Mucosa of stomach (tissue), 1 donor: Measurements from ENCODE around the gene MYL3.

ENCODE experiments used
- H3K27me3 ChIP-seq: one replicate; pipeline ENCODE4 v1.7.0; 2013; ENCODE audit warnings: mild to moderate bottlenecking, low read length; ENCODE audit not compliant: control insufficient read depth, insufficient read depth
- H3K36me3 ChIP-seq: one replicate; pipeline ENCODE4 v1.7.0; 2013; ENCODE audit warnings: low read length; ENCODE audit not compliant: control insufficient read depth, insufficient read depth
- H3K4me1 ChIP-seq: one replicate; pipeline ENCODE4 v1.7.0; 2013; ENCODE audit warnings: mild to moderate bottlenecking, low read length; ENCODE audit not compliant: control insufficient read depth, insufficient read depth
- H3K4me3 ChIP-seq: one replicate; pipeline ENCODE4 v1.7.0; 2013; ENCODE audit warnings: low read length
- H3K9ac ChIP-seq: one replicate; pipeline ENCODE4 v1.7.0; 2013; ENCODE audit warnings: mild to moderate bottlenecking, low read length, moderate library complexity
- H3K9me3 ChIP-seq: one replicate; pipeline ENCODE4 v1.7.0; 2013; ENCODE audit warnings: mild to moderate bottlenecking, low read length, moderate library complexity; ENCODE audit not compliant: control insufficient read depth
- donor health status: Pancreatic carcinoma.

The MYL3 gene

GRCh38 chr3:46866720-46867549, 3.7 kb upstream of the MYL3 start:
- Histone ChIP-seq H3K36me3 (no peaks in the 10 kb centered on the region), H3K27me3 (peaks cover 4% of the 10 kb centered on the region), H3K4me3 (no peak overlapping the region), H3K9me3 (no peaks in the 10 kb centered on the region), H3K9ac (no peak overlapping the region), H3K4me1 (peaks cover 13% of the 10 kb centered on the region)

GRCh38 chr3:46866032-46866595, 2.9 kb upstream of the MYL3 start:
- Histone ChIP-seq H3K27me3 (peaks cover 2% of the 10 kb centered on the region), H3K4me3 (no peak overlapping the region), H3K9ac (no peak overlapping the region), H3K4me1 (peaks cover 13% of the 10 kb centered on the region), H3K36me3 (no peaks in the 10 kb centered on the region), H3K9me3 (no peaks in the 10 kb centered on the region)

- peaks cover 13% of the 10 kb centered on the region for H3K4me1 ChIP-seq
- H3K27me3 ChIP-seq, result no peaks in the 10 kb centered on the region
- H3K9ac ChIP-seq, result no peak overlapping the region
Measured at GRCh38 chr3:46865546-46865945, 2.3 kb upstream of the MYL3 start.

GRCh38 chr3:46865031-46865507, 1.8 kb upstream of the MYL3 start:
- Histone ChIP-seq H3K4me3 (no peak overlapping the region), H3K9ac (no peak overlapping the region), H3K4me1 (peaks cover 13% of the 10 kb centered on the region), H3K9me3 (no peaks in the 10 kb centered on the region), H3K27me3 (no peaks in the 10 kb centered on the region), H3K36me3 (no peaks in the 10 kb centered on the region)

More at GRCh38 chr3:46865546-46865945, 2.3 kb upstream of the MYL3 start:
- Histone ChIP-seq H3K9me3 (no peaks in the 10 kb centered on the region), H3K36me3 (no peaks in the 10 kb centered on the region), H3K4me3 (no peak overlapping the region)

- Histone ChIP-seq H3K36me3 (no peaks in the 10 kb centered on the region), H3K9me3 (no peaks in the 10 kb centered on the region), H3K4me1 (peaks cover 13% of the 10 kb centered on the region), H3K9ac (no peak overlapping the region), H3K27me3 (no peaks in the 10 kb centered on the region), H3K4me3 (no peak overlapping the region)
Measured at GRCh38 chr3:46864061-46864881, 1.0 kb upstream of the MYL3 start.

- H3K9ac ChIP-seq, result no peak overlapping the region
- H3K9me3 ChIP-seq, result no peaks in the 10 kb centered on the region
- no peaks in the 10 kb centered on the region for H3K27me3 ChIP-seq
- no peaks in the 10 kb centered on the region for H3K36me3 ChIP-seq
- no peak overlapping the region for H3K4me3 ChIP-seq
- peaks cover 6% of the 10 kb centered on the region for H3K4me1 ChIP-seq
Measured at GRCh38 chr3:46862369-46863025, 747 bp downstream of the MYL3 start.

- Histone ChIP-seq H3K36me3 (no peaks in the 10 kb centered on the region), H3K4me3 (no peak overlapping the region), H3K9me3 (no peaks in the 10 kb centered on the region), H3K4me1 (no peaks in the 10 kb centered on the region), H3K9ac (no peak overlapping the region), H3K27me3 (peaks cover 3% of the 10 kb centered on the region)
Measured at GRCh38 chr3:46861605-46862368, 1.5 kb downstream of the MYL3 start.

- Histone ChIP-seq H3K4me1 (no peaks in the 10 kb centered on the region), H3K4me3 (no peak overlapping the region), H3K9ac (no peak overlapping the region), H3K9me3 (no peaks in the 10 kb centered on the region), H3K27me3 (peaks cover 5% of the 10 kb centered on the region), H3K36me3 (no peaks in the 10 kb centered on the region)
Measured at GRCh38 chr3:46860810-46861604, 2.2 kb downstream of the MYL3 start.

GRCh38 chr3:46860017-46860809, 3.0 kb downstream of the MYL3 start:
- H3K9ac ChIP-seq, result no peak overlapping the region
- H3K4me3 ChIP-seq, result no peak overlapping the region
- H3K27me3 ChIP-seq, result peaks cover 5% of the 10 kb centered on the region
- no peaks in the 10 kb centered on the region for H3K36me3 ChIP-seq
- H3K4me1 ChIP-seq, result no peaks in the 10 kb centered on the region
- no peaks in the 10 kb centered on the region for H3K9me3 ChIP-seq

- Histone ChIP-seq H3K4me1 (no peaks in the 10 kb centered on the region), H3K4me3 (no peak overlapping the region), H3K27me3 (peaks cover 5% of the 10 kb centered on the region), H3K36me3 (no peaks in the 10 kb centered on the region), H3K9me3 (no peaks in the 10 kb centered on the region), H3K9ac (no peak overlapping the region)
Measured at GRCh38 chr3:46859001-46859710, 4.1 kb downstream of the MYL3 start.
